Pancreas (tissue), 10 donors: Measurements from ENCODE around the gene RIMS1. TPM values are rescaled to one million over a fixed set of nuclear protein-coding genes. Genes with fewer than 3 reads are reported as not detected.

ENCODE experiments used
- ATAC-seq, 4 donors: fragments of 200-7000 bp; cut with Tn5 transposase; one replicate each; pipeline versions ENCODE4 v1.8.0 to v1.9.1; 2020; ENCODE audit warnings: mild to moderate bottlenecking in 4 of 4, moderate library complexity in 4 of 4
- DNase-seq, 6 donors: peaks; one replicate each; pipeline ENCODE4 v3.0.0-alpha.2; 2020
- FAIRE-seq: peaks from 2 replicates; lab custom pipeline; 2012; peaks lifted over from hg19 to GRCh38; lab: Jason Lieb, UNC
- H3K27ac ChIP-seq, 4 donors: fragments of 200-600 bp; sonication (generic); 1 replicate in 3 of 4; 2 replicates in 1 of 4; pipeline versions ENCODE4 v1.5.0 to v1.8.0; 2020
- H3K27me3 ChIP-seq, 4 donors: fragments of 200-600 bp; one replicate each; pipeline ENCODE4 v1.8.0; 2021
- H3K36me3 ChIP-seq, 3 donors: fragments of 200-600 bp; sonication (generic) in 1 of 3; one replicate each; pipeline versions ENCODE4 v1.5.0 to v1.8.0; 2020 to 2021
- H3K4me1 ChIP-seq, 3 donors: fragments of 200-600 bp; one replicate each; pipeline ENCODE4 v1.8.0; 2021
- H3K4me3 ChIP-seq, 4 donors: fragments of 200-600 bp; sonication (generic) in 2 of 4; one replicate each; pipeline versions ENCODE4 v1.5.0 to v1.8.0; 2020 to 2021
- H3K9me3 ChIP-seq, 4 donors: fragments of 200-600 bp; one replicate each; pipeline ENCODE4 v1.8.0; 2021
- WGBS, 2 donors: extraction: QIAGEN DNeasy Blood & Tissue Kit; methylation state at CpG; one replicate each; pipeline ENCODE4 v1.1.7; 2013; 5-methylcytosine and 5-hydroxymethylcytosine counted together
- intact Hi-C, 3 donors: fragments of 100-400 bp; cut with DNase I; formaldehyde crosslinking; loops; one replicate each; pipeline versions ENCODE4 v1.11.1 to v1.14.2; 2022
- polyA plus RNA-seq, 2 donors: library from polyadenylated mRNA; stranded (reverse); fragments of 200-250 nt; gene quantifications; one replicate each; pipeline ENCODE4 v1.2.3, GENCODE V29; 2013
- total RNA-seq, 6 donors: library from RNA; stranded (reverse); fragmentation: NEBNext Ultra II Directional in 4 of 6; extraction: Animal tissue kit (Norgen Biotek cat#: 25700) in 4 of 6; gene quantifications; one replicate each; pipeline versions ENCODE4 v1.2.1 to v1.2.4, GENCODE V29; 2021 to 2023
- TF ChIP-seq, protein P1 (sequence below), 4 donors: fragments of 200-600 bp; sonication (generic) in 3 of 4; IDR thresholded peaks; one replicate each; pipeline versions ENCODE4 v1.5.0 to v1.8.0; 2021; ENCODE audit warnings: antibody characterized with exemption in 4 of 4
- donor health status: healthy with polysubstance abuse.
- donor health status: DM: no; HTN: no; CAD: no; lungs with moderate emphysema.
- donor health status: DM: no; HTN: no; CAD: no.
- donor health status: control.
- donor health status: control.
- donor health status: Bipolar disorder and iron deficiency.
- donor health status: DM: yes; HTN: yes; CAD: no.
- donor health status: DM: no; HTN: no; CAD: no.
- donor health status: DM: no; HTN: no; CAD: no.
- donor health status: DM: yes; HTN: yes; CAD: no.

The RIMS1 gene
- total and polyA plus RNA-seq, 8 donors = 0.12 to 5.7 (median 3.7) TPM

DNA sequence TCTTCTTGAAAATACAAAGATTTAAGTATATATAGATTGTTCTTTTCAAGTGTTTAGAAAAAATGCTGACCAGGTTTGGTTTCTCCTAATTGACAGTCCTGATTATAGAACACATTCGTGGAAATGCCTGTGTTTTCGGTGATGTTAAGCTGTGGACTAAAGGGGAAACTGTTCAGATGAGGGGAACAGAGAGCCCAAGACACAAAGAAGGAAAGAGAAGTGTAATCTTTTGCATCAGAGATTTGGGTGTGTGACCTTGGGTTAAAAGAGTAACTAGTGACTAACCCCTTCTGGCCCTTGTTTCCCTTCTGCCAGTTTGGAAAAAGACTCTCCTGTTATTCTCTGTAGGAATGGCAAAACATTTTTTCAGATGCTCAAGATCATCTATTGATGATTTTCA, 331.3 kb downstream of the RIMS1 start:
- 78 to 83% methylated on average over 2 of the region's 2 CpGs for WGBS, 2 donors
- no peaks in the 10 kb centered on the region for H3K9me3 ChIP-seq
- no peak for ATAC-seq

DNA sequence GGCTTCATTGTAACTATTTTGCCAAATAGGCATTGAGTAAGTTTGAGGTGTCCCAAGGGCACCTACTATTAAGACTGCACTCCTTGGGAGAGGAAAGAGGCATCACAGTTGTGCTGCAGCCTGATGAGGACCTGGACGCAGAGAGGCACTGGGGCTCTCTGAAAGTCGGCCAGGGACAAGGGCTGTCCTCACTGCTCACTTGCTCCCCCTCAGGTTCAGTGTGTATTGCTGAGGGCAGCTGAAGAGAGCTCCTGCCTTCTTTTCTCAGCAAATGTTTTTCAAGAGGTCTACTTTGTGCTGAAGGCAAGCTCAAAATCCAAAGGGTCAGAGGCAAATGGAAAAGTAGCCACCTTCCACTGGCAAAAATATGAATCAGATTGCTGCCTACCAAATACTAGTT, 331.8 kb downstream of the RIMS1 start:
- WGBS, 2 donors = 10 to 12% methylated on average over 2 of the region's 2 CpGs
- H3K27ac ChIP-seq = no peak overlapping the region
- peaks cover 0 to 8% (median 8%) of the 10 kb centered on the region in 3 donors for H3K4me1 ChIP-seq
- DNase-seq (peak in 5 of 6 donors; percentile 13 to 54 (median 23)), ATAC-seq (peak; percentile 68 to 94 (median 88)), FAIRE-seq (no peak)
- TF ChIP-seq, protein P1, sequence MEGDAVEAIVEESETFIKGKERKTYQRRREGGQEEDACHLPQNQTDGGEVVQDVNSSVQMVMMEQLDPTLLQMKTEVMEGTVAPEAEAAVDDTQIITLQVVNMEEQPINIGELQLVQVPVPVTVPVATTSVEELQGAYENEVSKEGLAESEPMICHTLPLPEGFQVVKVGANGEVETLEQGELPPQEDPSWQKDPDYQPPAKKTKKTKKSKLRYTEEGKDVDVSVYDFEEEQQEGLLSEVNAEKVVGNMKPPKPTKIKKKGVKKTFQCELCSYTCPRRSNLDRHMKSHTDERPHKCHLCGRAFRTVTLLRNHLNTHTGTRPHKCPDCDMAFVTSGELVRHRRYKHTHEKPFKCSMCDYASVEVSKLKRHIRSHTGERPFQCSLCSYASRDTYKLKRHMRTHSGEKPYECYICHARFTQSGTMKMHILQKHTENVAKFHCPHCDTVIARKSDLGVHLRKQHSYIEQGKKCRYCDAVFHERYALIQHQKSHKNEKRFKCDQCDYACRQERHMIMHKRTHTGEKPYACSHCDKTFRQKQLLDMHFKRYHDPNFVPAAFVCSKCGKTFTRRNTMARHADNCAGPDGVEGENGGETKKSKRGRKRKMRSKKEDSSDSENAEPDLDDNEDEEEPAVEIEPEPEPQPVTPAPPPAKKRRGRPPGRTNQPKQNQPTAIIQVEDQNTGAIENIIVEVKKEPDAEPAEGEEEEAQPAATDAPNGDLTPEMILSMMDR (IDR thresholded peaks at IDR 0.05) = peak in 2 of 4 donors; percentile 30 to 33
- no peaks in the 10 kb centered on the region for H3K36me3 ChIP-seq
- no peaks in the 10 kb centered on the region for H3K27me3 ChIP-seq
- intact Hi-C loops = no loop called here
- H3K4me3 ChIP-seq = no peak overlapping the region
- H3K9me3 ChIP-seq = no peaks in the 10 kb centered on the region

More for the DNA sequence above, 331.3 kb downstream of the RIMS1 start:
- Histone ChIP-seq H3K4me3 (no peak overlapping the region), H3K27me3 (no peaks in the 10 kb centered on the region), H3K4me1 (peaks cover 0 to 8% (median 8%) of the 10 kb centered on the region in 3 donors), H3K36me3 (no peaks in the 10 kb centered on the region), H3K27ac (no peak overlapping the region)
- intact Hi-C loops = no loop called here
- DNase-seq (no peak), FAIRE-seq (no peak)
- TF ChIP-seq, protein P1 (IDR thresholded peaks at IDR 0.05) = no peak

DNA sequence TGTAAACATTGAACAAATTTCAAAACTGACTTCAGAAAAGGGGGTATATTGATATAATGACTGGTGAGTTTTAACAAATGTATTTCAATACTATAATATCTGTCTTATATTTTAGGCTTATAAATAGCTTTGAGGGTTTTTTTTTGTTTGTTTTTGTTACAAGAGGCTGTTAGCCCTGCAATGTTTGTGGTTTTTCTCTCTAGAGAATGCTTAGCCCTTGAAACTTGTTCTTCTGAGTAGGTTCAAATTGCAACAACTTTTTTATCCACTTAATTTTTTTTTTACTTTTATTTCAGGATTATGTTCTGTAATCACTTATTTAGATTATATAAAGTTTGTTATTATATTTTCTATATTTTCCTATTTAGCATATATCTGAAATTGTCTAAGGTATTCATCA, 333.2 kb downstream of the RIMS1 start:
- H3K4me3 ChIP-seq = no peak overlapping the region
- no peaks in the 10 kb centered on the region for H3K9me3 ChIP-seq
- ATAC-seq (no peak), DNase-seq (no peak), FAIRE-seq (no peak)
- intact Hi-C loops = no loop called here
- peaks cover 0 to 8% (median 8%) of the 10 kb centered on the region in 3 donors for H3K4me1 ChIP-seq
- no peak overlapping the region for H3K27ac ChIP-seq
- TF ChIP-seq, protein P1 (IDR thresholded peaks at IDR 0.05) = no peak
- no peaks in the 10 kb centered on the region for H3K27me3 ChIP-seq
- H3K36me3 ChIP-seq = no peaks in the 10 kb centered on the region

DNA sequence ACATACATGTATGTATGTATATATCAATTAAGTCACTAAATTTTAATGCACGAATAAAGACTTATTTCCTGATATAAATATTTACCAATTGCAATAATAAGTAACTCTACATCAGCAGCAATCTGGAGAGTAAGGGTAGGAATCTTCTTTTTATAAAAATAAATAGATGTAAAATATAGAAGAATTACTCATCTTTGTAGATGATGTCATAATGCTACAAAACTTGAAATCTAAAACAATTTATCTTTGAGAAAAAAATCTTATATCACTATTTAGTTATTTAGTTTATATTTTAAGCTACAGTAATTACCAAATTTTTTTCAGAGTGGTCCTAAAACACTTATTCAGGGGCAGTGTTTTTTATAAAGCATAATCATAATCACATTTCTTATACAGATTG, 351.7 kb downstream of the RIMS1 start:
- WGBS, 2 donors = 0 to 26% methylated on average over 1 of the region's 1 CpG
- TF ChIP-seq, protein P1 (IDR thresholded peaks at IDR 0.05) = no peak
- intact Hi-C loops = no loop called here
- H3K9me3 ChIP-seq = no peaks in the 10 kb centered on the region
- H3K27me3 ChIP-seq = no peaks in the 10 kb centered on the region
- no peaks in the 10 kb centered on the region for H3K36me3 ChIP-seq
- DNase-seq (no peak), FAIRE-seq (no peak), ATAC-seq (no peak)
- no peak overlapping the region for H3K27ac ChIP-seq
- no peaks in the 10 kb centered on the region for H3K4me1 ChIP-seq
- no peak overlapping the region for H3K4me3 ChIP-seq

DNA sequence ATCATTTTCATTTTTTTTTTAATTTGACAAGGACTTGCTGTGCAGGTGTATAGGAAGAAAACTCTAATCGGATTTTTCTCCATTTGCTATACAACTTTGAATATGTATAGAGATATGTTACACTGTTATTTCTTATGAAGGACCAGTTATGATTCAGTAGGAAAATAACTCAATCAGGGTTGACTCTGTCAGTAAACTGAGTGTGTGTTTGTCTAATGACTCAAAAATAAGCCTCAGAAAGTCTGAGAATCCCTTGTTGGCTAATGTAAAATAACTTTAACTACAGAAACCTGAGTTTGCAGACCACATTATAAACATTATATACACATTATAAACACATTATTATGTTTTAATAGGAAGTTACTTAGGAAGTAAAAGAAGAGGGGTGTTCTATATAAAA, 352.6 kb downstream of the RIMS1 start:
- WGBS, 2 donors = 61 to 70% methylated on average over 1 of the region's 1 CpG
- TF ChIP-seq, protein P1 (IDR thresholded peaks at IDR 0.05) = no peak
- Histone ChIP-seq H3K27me3 (no peaks in the 10 kb centered on the region), H3K36me3 (no peaks in the 10 kb centered on the region), H3K4me3 (no peak overlapping the region), H3K9me3 (no peaks in the 10 kb centered on the region), H3K4me1 (no peaks in the 10 kb centered on the region), H3K27ac (no peak overlapping the region)
- DNase-seq (no peak), FAIRE-seq (no peak), ATAC-seq (no peak)
- intact Hi-C loops = no loop called here
